HG02759 (cell line): ENCODE results near the gene CMTM1.

Source experiments
- ATAC-seq: cut with Tn5 transposase; IDR thresholded peaks from one replicate; pipeline ENCODE4 v1.9.1; 2021; ENCODE audit warnings: mild to moderate bottlenecking, moderate library complexity; ENCODE audit not compliant: unreplicated experiment

The CMTM1 gene

GRCh38 chr16:66538910-66539309 lies 27.3 kb upstream of the CMTM1 start:
- ATAC-seq, result no peak

DNA sequence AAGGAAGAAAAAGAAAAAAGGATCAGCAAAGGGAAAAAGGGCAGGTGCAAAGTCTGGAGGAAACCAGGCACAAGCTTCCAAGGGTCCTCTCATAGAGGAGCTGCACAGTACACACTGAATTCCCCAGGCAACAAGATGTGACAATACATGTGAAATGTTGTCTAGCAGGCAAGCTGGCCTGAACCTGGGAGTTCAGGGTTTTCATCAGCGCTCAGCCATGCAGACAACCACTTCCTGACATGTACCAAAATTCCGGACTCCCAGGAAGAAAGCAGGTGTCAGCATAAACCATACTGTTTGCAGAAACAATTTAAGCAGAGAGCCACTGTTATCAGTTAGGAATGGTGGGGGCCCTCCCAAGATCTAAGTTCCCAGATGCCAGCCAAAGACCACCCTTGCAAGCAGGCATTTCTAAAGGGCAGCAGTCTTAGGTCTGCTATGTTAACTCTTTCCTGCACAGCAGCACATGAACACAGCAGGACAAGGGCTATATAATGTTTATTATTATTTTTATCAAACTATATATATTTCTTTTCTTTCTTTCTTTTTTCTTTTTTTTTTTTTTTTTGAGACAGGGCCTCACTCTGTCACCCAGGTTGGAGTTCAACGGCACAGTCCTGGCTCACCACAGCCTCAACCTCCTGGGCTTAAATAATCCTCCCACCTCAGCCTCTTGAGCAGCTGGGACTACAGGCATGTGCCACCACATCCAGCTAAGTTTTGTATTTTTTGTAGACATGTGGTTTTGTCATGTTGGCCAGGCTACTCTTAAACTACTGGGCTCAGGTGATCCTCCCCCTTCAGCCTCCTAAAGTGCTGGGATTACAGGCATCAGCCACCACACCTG lies 26.4 kb upstream of the CMTM1 start:
- peak; percentile 81 for ATAC-seq

DNA sequence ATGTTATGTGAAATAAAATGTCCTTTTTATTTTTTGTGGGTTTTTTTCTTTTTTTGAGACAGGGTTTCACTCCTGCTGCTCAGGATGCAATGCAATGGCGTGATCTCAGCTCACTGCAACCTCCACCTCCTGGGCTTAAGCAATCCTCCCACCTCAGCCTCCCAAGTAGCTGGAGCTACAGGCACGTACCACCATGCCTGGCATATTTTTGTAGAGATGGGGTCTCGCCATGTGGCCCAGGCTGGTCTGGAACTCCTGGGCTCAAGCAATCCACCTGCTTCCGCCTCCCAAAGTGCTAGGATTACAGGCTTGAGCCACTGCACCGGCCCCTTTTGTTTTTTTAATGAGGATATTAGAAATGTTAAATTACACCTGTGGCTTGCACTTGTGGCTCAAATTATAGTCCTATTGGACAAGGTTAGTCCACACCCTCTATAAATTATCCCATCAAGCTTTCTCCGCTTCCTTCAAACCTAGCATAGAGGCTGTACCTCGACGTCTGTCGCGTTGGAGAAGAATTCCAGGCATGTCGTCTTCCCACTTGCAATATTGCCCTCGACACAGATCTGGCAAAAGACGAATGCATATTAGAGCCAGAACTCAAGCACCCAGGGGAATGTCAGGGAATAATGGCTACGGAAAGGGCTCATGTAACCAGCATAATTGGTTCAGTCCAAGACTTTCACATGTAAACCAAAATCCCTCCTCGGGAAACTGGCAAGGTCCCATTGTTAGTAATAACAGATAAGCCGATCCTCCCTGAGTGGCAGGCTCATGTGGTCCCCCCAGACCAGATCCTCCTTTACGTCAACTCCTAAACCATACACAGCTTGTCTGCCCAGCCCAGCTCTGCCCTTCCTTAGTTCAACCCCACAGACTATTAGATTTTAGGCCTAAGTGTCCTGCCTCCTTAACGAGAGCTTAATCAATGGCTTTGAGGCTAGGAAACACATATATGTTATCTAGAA lies 24.6 kb upstream of the CMTM1 start:
- ATAC-seq, result no peak

GRCh38 chr16:66542396-66542795 lies 23.8 kb upstream of the CMTM1 start:
- ATAC-seq, result no peak

DNA sequence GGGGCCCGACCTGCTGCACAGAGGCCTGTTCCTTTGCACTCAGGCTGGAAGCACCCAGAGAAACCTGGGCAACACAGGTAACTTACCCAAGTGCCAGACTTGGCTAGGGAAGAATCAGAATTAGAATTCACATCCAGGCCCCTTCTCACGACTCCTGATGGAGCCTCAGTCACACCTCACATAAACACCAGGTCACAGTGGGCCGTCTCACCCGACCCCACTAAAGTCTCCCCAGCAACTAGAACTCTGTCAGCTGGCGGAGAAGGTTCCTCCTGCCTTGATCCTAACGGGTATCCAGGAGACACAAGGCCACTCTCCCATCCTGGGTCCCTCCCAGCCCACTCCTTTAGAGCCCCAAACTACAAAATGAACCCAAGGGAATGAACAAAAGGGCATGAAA lies 22.7 kb upstream of the CMTM1 start:
- ATAC-seq, result no peak

DNA sequence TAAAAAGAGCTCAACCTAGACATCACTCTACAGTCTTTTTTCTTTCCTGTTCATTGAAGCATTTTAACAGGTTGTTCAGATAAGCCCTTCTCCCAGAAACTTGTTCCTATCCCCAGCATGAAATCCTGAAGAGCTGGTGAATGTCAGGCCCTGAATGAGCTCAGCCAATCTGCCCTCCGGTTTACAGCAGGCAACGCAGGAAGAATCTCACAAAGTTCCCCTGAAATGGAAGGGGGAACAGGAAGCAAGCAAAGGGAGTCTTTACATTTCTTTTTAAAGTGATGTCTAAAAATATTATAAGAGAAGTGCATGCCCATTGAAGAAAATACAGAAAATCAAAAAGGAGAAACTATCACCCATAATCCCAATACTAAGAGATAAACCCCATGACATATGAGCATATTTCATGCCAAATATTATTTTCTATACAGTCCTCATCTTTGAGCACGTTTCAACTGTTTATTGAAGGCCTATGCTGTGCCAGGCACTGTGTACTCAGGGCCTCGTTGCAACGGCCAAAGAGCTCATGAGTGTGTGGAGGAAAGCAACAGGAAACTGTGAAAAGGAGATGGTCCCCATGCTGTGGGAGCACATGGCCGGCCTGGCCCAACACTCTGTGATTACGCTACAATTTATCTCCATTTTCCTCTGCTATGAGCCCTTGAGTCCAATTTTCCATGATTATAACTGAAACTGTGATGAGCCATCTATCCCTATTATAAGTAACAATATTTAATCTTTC lies 22.1 kb upstream of the CMTM1 start:
- no peak for ATAC-seq

DNA sequence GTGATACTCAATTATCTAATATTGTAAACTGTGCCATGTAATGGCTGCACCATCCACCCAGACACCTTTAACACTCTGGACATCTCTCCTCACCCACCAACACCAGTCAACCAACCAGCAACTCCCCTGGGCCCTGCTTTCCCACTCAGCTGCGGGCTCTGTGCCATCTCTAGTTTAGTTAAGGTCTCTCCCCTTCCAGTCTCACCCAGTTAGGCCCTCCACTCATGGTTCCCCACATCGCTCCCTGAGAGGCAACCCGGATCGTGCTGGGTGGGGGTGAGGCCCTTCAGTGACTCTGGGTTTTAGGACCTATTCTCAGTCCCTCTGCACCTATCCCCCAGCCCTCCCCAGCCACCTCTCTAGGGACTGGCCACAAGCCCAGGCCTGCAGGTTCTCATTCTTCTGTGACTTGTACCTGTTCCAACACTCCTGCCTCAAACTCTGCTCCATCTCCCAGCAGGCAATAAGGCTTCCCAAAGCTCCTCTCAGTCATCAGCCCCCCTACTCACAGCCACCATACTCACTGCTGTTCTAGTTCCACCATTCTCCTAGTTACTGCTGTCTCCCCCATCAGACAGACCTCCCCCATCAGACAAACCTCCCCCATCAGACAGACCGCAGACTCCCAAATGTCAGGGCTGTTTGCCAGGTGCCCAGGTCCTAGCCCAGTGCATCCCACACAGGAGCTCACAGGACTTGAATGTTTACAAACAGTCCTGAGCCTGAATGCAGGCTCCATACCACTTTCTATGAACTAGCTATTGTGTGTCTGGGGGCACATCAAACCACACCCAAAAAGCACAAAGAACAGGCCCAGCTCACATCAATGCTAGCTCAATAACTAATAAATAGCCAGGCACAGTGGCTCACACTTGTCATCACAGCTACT lies 18.9 kb upstream of the CMTM1 start:
- ATAC-seq, result no peak

- ATAC-seq, result no peak
These were observed 18.2 kb upstream of the CMTM1 start for GRCh38 chr16:66548068-66548467.

- no peak for ATAC-seq
These were observed 17.4 kb upstream of the CMTM1 start for GRCh38 chr16:66548868-66549267.

DNA sequence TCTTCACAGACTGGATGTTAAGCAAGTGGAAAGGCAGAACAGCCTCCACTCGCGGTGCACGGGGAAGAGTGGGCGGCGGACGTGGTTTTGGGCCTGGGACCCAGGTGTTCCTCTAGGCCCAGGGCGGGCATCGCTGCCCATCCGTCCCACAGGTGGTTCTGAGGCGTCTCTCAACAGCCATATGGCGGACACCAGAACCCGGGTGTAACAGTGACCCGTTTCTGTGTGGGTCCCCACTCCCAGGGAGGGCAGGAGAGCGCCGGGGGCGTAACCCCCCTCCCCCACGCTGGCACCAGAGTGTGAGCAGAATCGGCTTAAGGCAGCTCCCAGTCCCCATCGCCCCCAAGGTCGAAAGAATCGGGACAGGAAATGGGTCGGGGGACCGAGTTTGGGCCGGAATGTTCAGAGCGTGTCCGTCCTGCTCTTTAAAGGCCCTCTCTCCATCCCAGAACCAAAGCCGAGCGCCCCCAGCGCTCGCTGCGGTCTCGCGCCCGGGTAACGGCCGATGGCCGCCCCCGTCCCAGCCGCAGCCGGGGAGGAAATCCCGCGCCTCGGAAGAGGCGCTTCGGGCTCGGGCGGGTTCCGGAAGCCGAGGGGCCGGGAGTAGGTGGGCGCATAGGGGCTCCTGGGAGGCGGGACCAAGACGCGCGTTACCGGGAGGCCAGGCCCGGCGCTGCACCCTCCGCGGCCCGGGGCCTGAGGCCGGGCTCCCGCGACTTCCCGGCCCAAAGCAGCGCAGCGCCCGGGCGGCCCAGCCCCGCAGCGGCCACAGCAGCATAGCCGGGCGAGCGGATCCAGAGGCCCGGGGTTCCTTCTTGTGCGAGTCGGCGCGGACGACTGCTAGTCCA lies 16.7 kb upstream of the CMTM1 start, which contains the start of gene TK2:
Gene TK2 (minus strand): TSS at position 839 of the 848 bp plus-strand sequence. CDS start 61 bp downstream, at position 778.
- peak; percentile 36 for ATAC-seq

DNA sequence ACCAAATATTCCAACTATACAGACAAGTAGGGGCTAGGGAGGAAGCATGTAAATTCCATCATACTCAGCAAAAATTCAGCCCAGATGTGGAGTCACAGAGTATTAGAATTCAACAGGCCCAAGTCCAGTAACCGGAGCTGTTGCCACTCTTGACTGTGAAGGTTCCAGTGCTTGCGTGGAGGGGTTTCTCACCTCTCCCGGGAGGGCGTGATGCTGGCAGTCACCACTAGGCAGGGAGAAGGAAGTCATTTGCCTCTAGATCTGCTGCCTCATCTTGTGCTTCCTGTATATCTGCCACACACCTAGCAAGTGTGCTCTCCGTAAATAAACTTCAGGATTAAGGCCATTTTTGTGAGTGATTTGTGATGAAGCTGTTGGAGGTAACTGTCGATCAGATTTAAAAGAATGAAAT lies 14.9 kb upstream of the CMTM1 start:
- ATAC-seq, result no peak

DNA sequence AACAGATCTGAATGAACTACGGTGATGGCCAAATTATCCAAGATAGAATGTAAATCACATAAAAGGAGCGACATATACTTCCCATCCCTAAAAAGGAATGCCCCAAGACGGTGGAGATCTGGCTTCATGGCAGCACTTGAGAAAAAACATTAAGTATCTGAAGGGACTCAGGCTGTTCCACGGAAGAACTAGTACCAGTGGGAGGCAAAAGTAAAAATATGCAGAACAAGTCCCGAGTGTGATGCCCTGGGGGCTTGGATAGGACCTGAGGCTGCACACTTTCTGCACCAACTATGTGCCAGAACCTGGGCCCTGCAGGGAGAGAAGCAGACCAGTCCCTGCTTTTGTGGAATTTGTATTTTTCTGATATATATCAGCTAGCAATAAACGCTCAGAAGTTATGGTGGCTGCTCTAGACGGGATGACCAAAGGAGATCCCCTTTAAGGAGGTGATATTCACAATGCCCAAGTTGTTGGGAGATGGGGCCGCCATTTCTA lies 14.4 kb upstream of the CMTM1 start:
- no peak for ATAC-seq

- ATAC-seq, result peak; percentile 83
These were observed 13.7 kb upstream of the CMTM1 start, which contains the start of gene CKLF for GRCh38 chr16:66552286-66553177. Gene CKLF (plus strand): TSS chr16:66552576. CDS start chr16:66552716, 140 bp downstream.

DNA sequence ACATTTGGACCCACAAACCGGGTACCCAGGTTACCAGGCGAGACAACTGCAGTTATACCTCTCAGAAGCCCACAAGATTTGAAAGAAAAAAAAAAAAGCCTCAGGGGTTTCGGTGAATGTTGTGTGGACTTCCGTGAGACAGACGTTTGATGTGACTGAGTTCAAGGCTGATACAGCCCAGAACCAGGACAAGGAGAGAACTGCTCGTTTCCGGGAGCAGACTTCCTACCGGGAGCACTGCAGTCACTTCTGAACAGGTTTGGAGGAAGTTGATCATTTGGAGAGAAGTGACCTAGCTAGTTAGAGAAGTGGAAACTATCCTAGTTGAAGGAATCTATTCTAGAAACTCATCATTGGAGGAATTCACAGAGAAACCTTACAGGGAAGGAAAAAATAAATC lies 13.0 kb upstream of the CMTM1 start:
- no peak for ATAC-seq

- ATAC-seq, result no peak
These were observed 12.2 kb upstream of the CMTM1 start for GRCh38 chr16:66554021-66554420.

- ATAC-seq, result no peak
These were observed 11.7 kb upstream of the CMTM1 start for GRCh38 chr16:66554495-66554894.

- ATAC-seq, result no peak
These were observed 6.1 kb upstream of the CMTM1 start for GRCh38 chr16:66560107-66560506.
